Chondrocyte (in vitro differentiated cells): ENCODE data around the gene TIRAP. TPM values are rescaled to one million over a fixed set of nuclear protein-coding genes. Genes with fewer than 3 reads are reported as not detected.

Source experiments
- DNase-seq: peaks from one replicate; pipeline ENCODE4 v3.0.0; 2021; ENCODE audit warnings: mixed read lengths, low spot score
- H3K27ac Mint-ChIP-seq: one replicate; pipeline ENCODE4 v1.8.0; 2021; ENCODE audit warnings: mild to moderate bottlenecking, moderate library complexity, mixed read lengths; ENCODE audit not compliant: unreplicated experiment
- H3K27me3 Mint-ChIP-seq: 2 replicates; pipeline ENCODE4 v1.8.0; 2021; ENCODE audit warnings: low read depth, mixed read lengths
- H3K36me3 Mint-ChIP-seq: 2 replicates; pipeline ENCODE4 v1.8.0; 2021; ENCODE audit warnings: low read depth, mixed read lengths
- H3K4me1 Mint-ChIP-seq: 2 replicates; pipeline ENCODE4 v1.8.0; 2021; ENCODE audit warnings: low read depth, mild to moderate bottlenecking, mixed read lengths
- H3K4me3 Mint-ChIP-seq: one replicate; pipeline ENCODE4 v1.8.0; 2021; ENCODE audit warnings: mild to moderate bottlenecking, moderate library complexity, mixed read lengths; ENCODE audit not compliant: unreplicated experiment
- H3K9me3 Mint-ChIP-seq: 2 replicates; pipeline ENCODE4 v1.8.0; 2021; ENCODE audit warnings: low read depth, mixed read lengths
- total RNA-seq: library from RNA; stranded (reverse); gene quantifications from 3 replicates; pipeline ENCODE4 v1.2.1, GENCODE V29; 2021
- TF ChIP-seq, protein P1 (sequence below): fragments of 200-600 bp; sonication (generic); IDR thresholded peaks from 2 replicates; pipeline ENCODE4 v1.5.0; 2021; ENCODE audit warnings: antibody characterized with exemption, mild to moderate bottlenecking, moderate library complexity

TIRAP gene
- total RNA-seq, 1 donor from 2014 or later, result 8.6 TPM

DNA sequence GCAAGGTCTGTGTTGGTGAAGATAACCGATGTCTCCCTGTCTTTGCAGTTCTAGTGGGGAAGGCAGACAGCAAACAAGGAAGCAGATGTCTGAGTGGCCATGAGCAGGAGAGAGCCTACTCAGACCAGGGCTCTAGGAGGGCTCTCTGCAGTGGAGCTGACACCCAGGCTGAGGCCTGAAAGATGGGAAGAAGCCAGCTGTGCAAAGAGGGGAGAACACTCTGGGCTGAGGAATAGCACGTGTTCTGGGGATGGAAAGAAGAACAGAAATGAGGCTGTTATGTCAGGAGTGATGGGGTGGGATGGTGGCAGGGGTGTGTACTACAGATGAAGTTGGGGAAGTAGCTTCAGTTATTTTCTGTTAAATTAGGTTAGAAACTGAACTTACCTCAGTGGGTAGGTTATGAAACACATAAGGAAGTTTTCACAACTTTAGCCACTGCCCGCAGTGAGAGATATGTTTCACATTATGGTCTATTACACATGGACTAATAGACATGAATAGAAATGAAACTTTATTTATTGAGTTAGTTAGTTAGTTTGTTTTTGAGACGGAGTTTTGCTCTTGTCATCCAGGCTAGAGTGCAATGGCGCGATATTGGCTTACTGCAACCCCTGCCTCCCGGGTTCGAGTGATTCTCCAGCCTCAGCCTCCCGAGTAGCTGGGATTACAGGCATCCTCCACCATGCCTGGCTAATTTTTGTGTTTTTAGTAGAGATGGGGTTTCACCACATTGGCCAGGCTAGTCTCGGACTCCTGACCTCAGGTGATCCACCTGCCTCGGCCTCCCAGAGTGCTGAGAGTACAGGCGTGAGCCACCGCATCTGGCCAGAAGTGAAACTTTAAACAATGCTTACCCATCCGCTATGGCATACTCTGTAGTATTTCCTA, 28.8 kb downstream of the TIRAP start:
- no peak overlapping the region for H3K27ac Mint-ChIP-seq

DNA sequence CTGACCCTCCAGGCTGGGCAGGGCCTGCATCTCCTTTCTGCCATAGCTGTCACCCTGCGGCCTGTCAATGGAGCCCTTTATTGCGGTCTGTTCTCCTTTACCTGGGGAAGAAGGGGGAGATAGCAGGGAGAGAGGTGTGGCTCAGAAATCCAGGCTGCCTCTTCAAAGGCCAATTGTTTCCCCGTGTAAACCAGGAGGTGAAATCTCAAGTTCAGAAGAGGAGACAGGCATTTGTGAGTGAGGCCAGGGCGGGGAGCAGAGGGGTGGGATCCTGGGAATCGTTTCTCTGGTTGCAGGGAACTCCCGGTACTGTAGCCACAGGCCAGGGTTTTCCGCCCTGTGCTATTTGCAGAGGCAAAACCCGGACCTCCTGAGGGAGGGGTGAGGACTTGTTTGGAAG, 30.1 kb downstream of the TIRAP start:
- Mint-ChIP-seq H3K27ac (no peak overlapping the region), H3K9me3 (no peaks in the 10 kb centered on the region), H3K4me1 (peaks cover 34% of the 10 kb centered on the region), H3K36me3 (peaks cover 7% of the 10 kb centered on the region), H3K27me3 (no peaks in the 10 kb centered on the region), H3K4me3 (no peak overlapping the region)
- TF ChIP-seq, protein P1, sequence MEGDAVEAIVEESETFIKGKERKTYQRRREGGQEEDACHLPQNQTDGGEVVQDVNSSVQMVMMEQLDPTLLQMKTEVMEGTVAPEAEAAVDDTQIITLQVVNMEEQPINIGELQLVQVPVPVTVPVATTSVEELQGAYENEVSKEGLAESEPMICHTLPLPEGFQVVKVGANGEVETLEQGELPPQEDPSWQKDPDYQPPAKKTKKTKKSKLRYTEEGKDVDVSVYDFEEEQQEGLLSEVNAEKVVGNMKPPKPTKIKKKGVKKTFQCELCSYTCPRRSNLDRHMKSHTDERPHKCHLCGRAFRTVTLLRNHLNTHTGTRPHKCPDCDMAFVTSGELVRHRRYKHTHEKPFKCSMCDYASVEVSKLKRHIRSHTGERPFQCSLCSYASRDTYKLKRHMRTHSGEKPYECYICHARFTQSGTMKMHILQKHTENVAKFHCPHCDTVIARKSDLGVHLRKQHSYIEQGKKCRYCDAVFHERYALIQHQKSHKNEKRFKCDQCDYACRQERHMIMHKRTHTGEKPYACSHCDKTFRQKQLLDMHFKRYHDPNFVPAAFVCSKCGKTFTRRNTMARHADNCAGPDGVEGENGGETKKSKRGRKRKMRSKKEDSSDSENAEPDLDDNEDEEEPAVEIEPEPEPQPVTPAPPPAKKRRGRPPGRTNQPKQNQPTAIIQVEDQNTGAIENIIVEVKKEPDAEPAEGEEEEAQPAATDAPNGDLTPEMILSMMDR, result no peak
- no peak for DNase-seq

More for the DNA sequence above, 28.8 kb downstream of the TIRAP start:
- Mint-ChIP-seq H3K36me3 (peaks cover 7% of the 10 kb centered on the region), H3K4me1 (peaks cover 29% of the 10 kb centered on the region), H3K9me3 (no peaks in the 10 kb centered on the region), H3K4me3 (no peak overlapping the region), H3K27me3 (no peaks in the 10 kb centered on the region)
- no peak for DNase-seq
- TF ChIP-seq, protein P1, result no peak

DNA sequence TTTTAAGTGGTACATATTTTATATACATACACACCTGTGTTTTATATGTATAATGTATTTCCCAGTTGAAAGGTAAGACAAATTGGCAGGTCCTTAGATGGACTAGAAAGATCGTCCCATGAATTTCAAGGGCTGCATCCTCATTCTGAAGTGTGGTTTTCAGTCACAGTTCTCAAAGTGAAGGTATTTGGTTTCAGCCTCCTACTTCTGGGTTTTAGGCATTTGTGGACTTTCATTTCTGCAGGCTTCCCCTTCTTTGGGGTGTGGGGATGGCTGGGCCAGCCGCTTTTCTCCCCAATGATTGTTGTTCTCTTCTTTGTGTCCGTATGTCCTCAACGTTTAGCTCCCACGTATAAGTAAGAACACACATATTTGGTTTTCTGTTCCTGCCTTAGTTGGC, 30.9 kb downstream of the TIRAP start:
- Mint-ChIP-seq H3K4me3 (no peak overlapping the region), H3K4me1 (peaks cover 38% of the 10 kb centered on the region), H3K36me3 (peaks cover 7% of the 10 kb centered on the region)

DNA sequence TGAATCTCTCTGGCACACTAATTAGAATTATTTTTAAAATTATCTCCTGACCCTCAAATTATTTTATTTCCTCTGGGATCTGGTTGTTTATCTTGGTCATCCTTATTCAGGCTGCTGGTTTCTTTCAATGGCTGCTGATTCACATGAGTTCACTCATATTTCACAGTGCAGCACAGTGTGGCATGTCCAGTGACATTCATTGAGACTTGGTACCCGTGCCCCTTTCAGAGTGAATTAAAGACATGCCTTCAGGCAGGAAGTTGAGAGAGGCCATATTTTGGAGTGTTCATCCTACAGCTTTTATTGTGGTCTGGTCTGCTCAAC, 34.5 kb downstream of the TIRAP start:
- no peak overlapping the region for H3K4me3 Mint-ChIP-seq
- H3K4me1 Mint-ChIP-seq, result peaks cover 42% of the 10 kb centered on the region
- no peak for DNase-seq
- TF ChIP-seq, protein P1, result no peak
- H3K27me3 Mint-ChIP-seq, result no peaks in the 10 kb centered on the region
- H3K36me3 Mint-ChIP-seq, result peaks cover 3% of the 10 kb centered on the region
- no peaks in the 10 kb centered on the region for H3K9me3 Mint-ChIP-seq
- peak overlapping the region; percentile 94 for H3K27ac Mint-ChIP-seq

More for the DNA sequence above, 30.9 kb downstream of the TIRAP start:
- TF ChIP-seq, protein P1, result no peak
- Mint-ChIP-seq H3K27ac (no peak overlapping the region), H3K9me3 (no peaks in the 10 kb centered on the region), H3K27me3 (no peaks in the 10 kb centered on the region)
- DNase-seq, result no peak

DNA sequence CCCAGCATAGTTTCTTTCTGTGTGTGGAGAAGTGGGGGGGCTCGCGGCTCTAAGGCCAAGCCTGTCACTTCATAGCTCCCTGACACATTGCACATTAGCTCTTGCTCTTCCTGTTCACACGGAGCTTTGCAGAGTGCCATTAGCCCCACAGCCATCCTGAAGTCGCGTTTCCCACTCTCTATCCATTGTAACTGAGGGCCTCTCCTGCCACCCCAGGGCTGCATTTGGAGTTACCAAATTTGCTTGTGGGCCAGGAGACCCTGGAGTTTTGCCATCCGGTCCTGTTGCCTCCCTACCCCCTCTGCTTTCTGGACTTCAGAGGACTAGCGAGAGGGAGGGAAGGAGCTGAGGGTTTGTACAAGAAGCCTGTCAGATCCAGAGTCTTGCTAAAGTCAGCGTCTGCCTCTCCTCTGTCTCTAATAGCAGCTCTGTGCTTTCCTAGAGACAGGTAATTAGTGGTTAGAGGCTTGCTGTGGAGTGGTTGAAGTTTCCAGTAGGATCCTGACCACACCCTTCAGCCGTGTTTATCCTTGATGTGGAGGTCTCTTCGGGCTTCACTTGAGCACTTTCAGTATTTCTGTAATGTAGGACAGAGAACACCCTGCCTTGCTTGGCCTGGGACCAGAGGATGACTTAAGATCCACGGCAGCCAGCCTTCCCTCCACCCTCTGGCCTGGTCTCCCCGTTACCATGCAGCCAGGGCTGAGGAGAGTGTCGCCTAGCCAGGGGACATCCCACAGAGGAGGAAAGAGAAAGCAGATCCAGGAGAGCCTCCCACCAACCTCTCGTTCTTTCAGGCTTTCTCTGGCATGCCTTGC, 35.1 kb downstream of the TIRAP start:
- TF ChIP-seq, protein P1, result no peak
- no peak for DNase-seq
- Mint-ChIP-seq H3K36me3 (peaks cover 3% of the 10 kb centered on the region), H3K9me3 (no peaks in the 10 kb centered on the region), H3K4me1 (peaks cover 42% of the 10 kb centered on the region), H3K27ac (peak overlapping the region; percentile 94), H3K27me3 (no peaks in the 10 kb centered on the region), H3K4me3 (peak overlapping the region; percentile 37)
